ENCODE measurements around the gene MED22.
"Not testable (repeated sequence)": the region's sequence is repeated elsewhere in the genome, so short reads cannot be mapped to it uniquely, and the experiment has no call there.

The MED22 gene

DNA sequence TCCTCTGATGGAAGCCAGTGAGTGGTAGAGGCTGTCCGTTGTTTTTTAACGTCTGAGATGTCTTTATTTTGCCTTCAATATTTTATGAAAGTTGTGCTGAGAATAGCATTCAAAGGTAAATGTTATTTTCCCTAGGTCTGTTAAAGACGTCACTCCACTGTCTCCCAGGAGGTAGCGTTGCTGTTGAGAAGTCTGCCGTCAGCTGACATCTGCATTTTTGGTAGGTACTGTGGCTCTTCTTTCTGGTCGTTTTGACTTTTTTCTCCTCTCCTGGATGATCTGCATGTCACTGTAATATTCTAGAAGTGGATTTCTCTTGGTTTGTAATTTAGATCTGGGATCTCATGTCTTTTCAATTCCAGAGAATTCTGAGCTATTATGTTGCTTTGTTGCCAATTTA is 38.3 kb downstream of the MED22 start:
- no peaks in the 10 kb centered on the region for H3K4me1 ChIP-seq (ENCODE audit: control insufficient read depth in 2 of 2, insufficient read depth in 2 of 2, low read length in 2 of 2)
- H3K27ac ChIP-seq (ENCODE audit: low read depth in 2 of 2, low read length in 2 of 2) = no peak overlapping the region
- H3K36me3 ChIP-seq (ENCODE audit: control insufficient read depth in 2 of 2, insufficient read depth in 2 of 2, low read length in 2 of 2) = no peaks in the 10 kb centered on the region
- H3K9me3 ChIP-seq (ENCODE audit: control insufficient read depth in 2 of 2, low read length in 2 of 2) = no peaks in the 10 kb centered on the region
- H3K4me3 ChIP-seq (ENCODE audit: low read length in 2 of 2) = no peak overlapping the region
- no peaks in the 10 kb centered on the region for H3K27me3 ChIP-seq (ENCODE audit: control insufficient read depth in 2 of 2, insufficient read depth in 2 of 2, low read length in 2 of 2)
- H3K9ac ChIP-seq (ENCODE audit: low read depth in 1 of 2, low read length in 2 of 2) = no peak overlapping the region

- no peaks in the 10 kb centered on the region for H3K4me1 ChIP-seq (ENCODE audit: control insufficient read depth in 2 of 2, insufficient read depth in 2 of 2, low read length in 2 of 2)
- H3K36me3 ChIP-seq (ENCODE audit: control insufficient read depth in 2 of 2, insufficient read depth in 2 of 2, low read length in 2 of 2) = no peaks in the 10 kb centered on the region
- H3K27ac ChIP-seq (ENCODE audit: low read depth in 2 of 2, low read length in 2 of 2) = no peak overlapping the region
- no peaks in the 10 kb centered on the region for H3K27me3 ChIP-seq (ENCODE audit: control insufficient read depth in 2 of 2, insufficient read depth in 2 of 2, low read length in 2 of 2)
- no peak overlapping the region for H3K9ac ChIP-seq (ENCODE audit: low read depth in 1 of 2, low read length in 2 of 2)
- no peaks in the 10 kb centered on the region for H3K9me3 ChIP-seq (ENCODE audit: control insufficient read depth in 2 of 2, low read length in 2 of 2)
- no peak overlapping the region for H3K4me3 ChIP-seq (ENCODE audit: low read length in 2 of 2)
Measured at GRCh38 chr9:133307301-133307700, 40.6 kb downstream of the MED22 start.

- Histone ChIP-seq H3K27me3 (ENCODE audit: control insufficient read depth in 2 of 2, insufficient read depth in 2 of 2, low read length in 2 of 2) (no peaks in the 10 kb centered on the region), H3K4me3 (ENCODE audit: low read length in 2 of 2) (no peak overlapping the region), H3K4me1 (ENCODE audit: control insufficient read depth in 2 of 2, insufficient read depth in 2 of 2, low read length in 2 of 2) (no peaks in the 10 kb centered on the region), H3K9me3 (ENCODE audit: control insufficient read depth in 2 of 2, low read length in 2 of 2) (no peaks in the 10 kb centered on the region), H3K9ac (ENCODE audit: low read depth in 1 of 2, low read length in 2 of 2) (no peak overlapping the region), H3K27ac (ENCODE audit: low read depth in 2 of 2, low read length in 2 of 2) (no peak overlapping the region), H3K36me3 (ENCODE audit: control insufficient read depth in 2 of 2, insufficient read depth in 2 of 2, low read length in 2 of 2) (no peaks in the 10 kb centered on the region)
Measured at GRCh38 chr9:133306242-133307204, 41.4 kb downstream of the MED22 start.

- no peaks in the 10 kb centered on the region for H3K27me3 ChIP-seq (ENCODE audit: control insufficient read depth in 2 of 2, insufficient read depth in 2 of 2, low read length in 2 of 2)
- no peaks in the 10 kb centered on the region for H3K9me3 ChIP-seq (ENCODE audit: control insufficient read depth in 2 of 2, low read length in 2 of 2)
- H3K36me3 ChIP-seq (ENCODE audit: control insufficient read depth in 2 of 2, insufficient read depth in 2 of 2, low read length in 2 of 2) = no peaks in the 10 kb centered on the region
- H3K4me1 ChIP-seq (ENCODE audit: control insufficient read depth in 2 of 2, insufficient read depth in 2 of 2, low read length in 2 of 2) = no peaks in the 10 kb centered on the region
- no peak overlapping the region for H3K9ac ChIP-seq (ENCODE audit: low read depth in 1 of 2, low read length in 2 of 2)
- no peak overlapping the region for H3K4me3 ChIP-seq (ENCODE audit: low read length in 2 of 2)
- H3K27ac ChIP-seq (ENCODE audit: low read depth in 2 of 2, low read length in 2 of 2) = no peak overlapping the region
Measured at GRCh38 chr9:133305731-133306130, 42.2 kb downstream of the MED22 start.

DNA sequence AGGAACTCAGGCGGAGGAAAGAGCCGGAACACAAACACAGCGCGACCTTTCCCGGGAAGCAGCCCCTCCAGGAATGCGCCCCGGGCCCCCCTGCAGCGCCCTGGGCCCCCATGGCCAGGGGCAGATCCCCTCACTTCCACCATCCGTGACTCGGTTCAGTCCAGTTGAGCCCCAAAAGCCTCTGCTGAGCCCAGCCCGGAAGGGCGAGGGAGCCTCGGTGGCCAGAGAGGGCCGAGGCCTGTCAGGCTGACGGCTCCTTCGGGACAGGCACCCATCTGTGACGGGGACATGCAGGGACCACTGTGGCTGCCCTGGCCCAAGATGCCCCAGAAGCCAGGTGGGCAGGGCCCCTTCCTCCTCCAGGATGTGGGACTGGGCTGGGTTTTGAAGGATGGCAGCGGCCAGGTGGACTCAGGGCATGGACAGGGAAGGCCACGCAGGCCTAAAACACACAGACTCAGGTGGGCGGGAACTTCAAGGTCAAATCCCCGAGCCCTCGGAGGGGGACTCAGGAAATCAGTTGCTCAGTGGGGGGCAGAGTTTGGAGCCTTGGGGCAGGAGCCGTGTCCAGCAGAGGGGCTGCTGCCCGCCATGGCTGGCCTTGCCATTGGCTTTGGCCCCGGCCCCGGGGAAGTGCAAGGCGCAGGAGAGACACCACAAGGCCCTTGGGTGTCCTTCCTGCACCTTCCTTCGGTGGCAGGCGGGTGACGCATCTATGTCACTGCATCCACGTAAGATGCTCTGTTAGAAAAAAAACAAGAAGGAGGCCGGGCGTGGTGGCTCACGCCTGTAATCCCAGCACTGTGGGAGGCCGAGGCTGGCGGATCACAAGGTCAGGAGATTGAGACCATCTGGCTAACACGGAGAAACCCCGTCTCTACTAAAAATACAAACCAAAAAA is 43.2 kb downstream of the MED22 start:
- Histone ChIP-seq H3K36me3 (ENCODE audit: control insufficient read depth in 2 of 2, insufficient read depth in 2 of 2, low read length in 2 of 2) (no peaks in the 10 kb centered on the region), H3K9ac (ENCODE audit: low read depth in 1 of 2, low read length in 2 of 2) (no peak overlapping the region), H3K4me1 (ENCODE audit: control insufficient read depth in 2 of 2, insufficient read depth in 2 of 2, low read length in 2 of 2) (no peaks in the 10 kb centered on the region), H3K27ac (ENCODE audit: low read depth in 2 of 2, low read length in 2 of 2) (no peak overlapping the region), H3K27me3 (ENCODE audit: control insufficient read depth in 2 of 2, insufficient read depth in 2 of 2, low read length in 2 of 2) (no peaks in the 10 kb centered on the region), H3K9me3 (ENCODE audit: control insufficient read depth in 2 of 2, low read length in 2 of 2) (no peaks in the 10 kb centered on the region), H3K4me3 (ENCODE audit: low read length in 2 of 2) (no peak overlapping the region)

DNA sequence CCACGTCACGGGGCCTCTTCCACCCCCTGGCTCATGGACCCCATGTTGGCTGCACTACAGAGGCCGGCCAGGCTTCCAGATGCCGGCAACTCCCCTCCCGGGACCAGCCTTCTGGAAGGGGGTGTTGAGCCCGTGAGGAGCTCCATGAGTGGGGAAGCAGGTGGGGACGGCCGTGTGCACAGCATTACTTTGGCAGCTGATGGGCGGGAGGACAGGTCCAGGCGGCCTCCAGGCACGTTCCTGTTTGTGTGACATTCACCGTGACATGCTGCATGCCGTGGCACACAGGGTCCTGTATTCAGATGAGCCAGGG is 43.8 kb downstream of the MED22 start:
- H3K9ac ChIP-seq (ENCODE audit: low read depth in 1 of 2, low read length in 2 of 2) = no peak overlapping the region
- no peaks in the 10 kb centered on the region for H3K27me3 ChIP-seq (ENCODE audit: control insufficient read depth in 2 of 2, insufficient read depth in 2 of 2, low read length in 2 of 2)
- H3K27ac ChIP-seq (ENCODE audit: low read depth in 2 of 2, low read length in 2 of 2) = no peak overlapping the region

DNA sequence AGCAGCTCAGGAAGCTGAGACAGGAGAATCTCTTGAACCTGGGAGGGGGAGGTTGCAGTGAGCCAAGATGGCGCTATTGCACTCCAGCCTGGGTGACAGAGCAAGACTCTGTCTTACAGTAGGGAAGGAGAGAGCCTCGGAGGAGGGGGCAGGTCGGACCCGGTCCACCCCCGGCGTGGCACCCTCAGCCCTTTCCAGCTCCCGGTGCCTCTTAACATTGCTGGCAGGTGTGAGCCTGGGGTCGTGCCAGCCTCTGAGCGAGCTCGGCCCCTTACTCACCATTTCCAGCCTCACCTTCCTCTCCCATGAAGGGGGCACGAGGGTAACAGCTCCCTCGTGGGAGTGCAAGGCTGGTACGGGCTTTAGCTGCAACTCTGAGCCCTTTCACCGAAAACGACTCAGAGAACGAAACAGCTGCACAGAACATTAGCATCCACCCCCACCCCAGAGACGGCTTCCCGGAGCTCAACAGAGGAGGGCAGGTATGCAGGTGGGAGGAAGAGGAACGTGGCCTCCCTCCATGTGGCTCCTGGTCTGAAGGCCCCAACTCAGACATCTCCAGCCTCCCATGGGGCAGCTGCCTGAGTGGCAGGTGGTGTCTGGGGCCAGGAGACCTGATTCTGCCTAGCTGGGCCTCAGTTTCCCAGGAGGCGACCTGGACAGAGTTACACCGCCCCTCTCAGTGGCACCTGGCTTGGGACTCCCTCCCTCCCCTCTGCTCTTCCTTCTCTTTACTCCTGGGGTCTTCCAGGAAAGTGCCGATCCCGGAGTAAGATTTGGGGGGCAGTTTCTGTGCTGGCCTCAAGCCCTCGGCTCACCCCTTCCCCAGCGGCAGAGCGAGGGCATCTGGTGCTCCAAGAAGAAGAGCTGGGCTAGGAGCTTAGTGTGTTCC is 44.4 kb downstream of the MED22 start:
- no peaks in the 10 kb centered on the region for H3K36me3 ChIP-seq (ENCODE audit: control insufficient read depth in 2 of 2, insufficient read depth in 2 of 2, low read length in 2 of 2)
- no peak overlapping the region for H3K4me3 ChIP-seq (ENCODE audit: low read length in 2 of 2)
- no peaks in the 10 kb centered on the region for H3K9me3 ChIP-seq (ENCODE audit: control insufficient read depth in 2 of 2, low read length in 2 of 2)
- no peaks in the 10 kb centered on the region for H3K27me3 ChIP-seq (ENCODE audit: control insufficient read depth in 2 of 2, insufficient read depth in 2 of 2, low read length in 2 of 2)
- H3K9ac ChIP-seq (ENCODE audit: low read depth in 1 of 2, low read length in 2 of 2) = no peak overlapping the region
- H3K27ac ChIP-seq (ENCODE audit: low read depth in 2 of 2, low read length in 2 of 2) = no peak overlapping the region
- H3K4me1 ChIP-seq (ENCODE audit: control insufficient read depth in 2 of 2, insufficient read depth in 2 of 2, low read length in 2 of 2) = no peaks in the 10 kb centered on the region

More for the DNA sequence above, 43.8 kb downstream of the MED22 start:
- Histone ChIP-seq H3K36me3 (ENCODE audit: control insufficient read depth in 2 of 2, insufficient read depth in 2 of 2, low read length in 2 of 2) (no peaks in the 10 kb centered on the region), H3K4me3 (ENCODE audit: low read length in 2 of 2) (no peak overlapping the region), H3K9me3 (ENCODE audit: control insufficient read depth in 2 of 2, low read length in 2 of 2) (no peaks in the 10 kb centered on the region), H3K4me1 (ENCODE audit: control insufficient read depth in 2 of 2, insufficient read depth in 2 of 2, low read length in 2 of 2) (no peaks in the 10 kb centered on the region)

GRCh38 chr9:133301253-133302230 is 46.4 kb downstream of the MED22 start:
- H3K9me3 ChIP-seq (ENCODE audit: control insufficient read depth in 2 of 2, low read length in 2 of 2) = no peaks in the 10 kb centered on the region
- no peaks in the 10 kb centered on the region for H3K4me1 ChIP-seq (ENCODE audit: control insufficient read depth in 2 of 2, insufficient read depth in 2 of 2, low read length in 2 of 2)
- no peaks in the 10 kb centered on the region for H3K27me3 ChIP-seq (ENCODE audit: control insufficient read depth in 2 of 2, insufficient read depth in 2 of 2, low read length in 2 of 2)
- no peaks in the 10 kb centered on the region for H3K36me3 ChIP-seq (ENCODE audit: control insufficient read depth in 2 of 2, insufficient read depth in 2 of 2, low read length in 2 of 2)
- no peak overlapping the region for H3K9ac ChIP-seq (ENCODE audit: low read depth in 1 of 2, low read length in 2 of 2)
- no peak overlapping the region for H3K4me3 ChIP-seq (ENCODE audit: low read length in 2 of 2)
- H3K27ac ChIP-seq (ENCODE audit: low read depth in 2 of 2, low read length in 2 of 2) = no peak overlapping the region

GRCh38 chr9:133299996-133300395 is 47.9 kb downstream of the MED22 start:
- not testable (repeated sequence) for H3K27me3 ChIP-seq (ENCODE audit: control insufficient read depth in 2 of 2, insufficient read depth in 2 of 2, low read length in 2 of 2); H3K27ac ChIP-seq (ENCODE audit: low read depth in 2 of 2, low read length in 2 of 2); H3K9me3 ChIP-seq (ENCODE audit: control insufficient read depth in 2 of 2, low read length in 2 of 2); H3K4me1 ChIP-seq (ENCODE audit: control insufficient read depth in 2 of 2, insufficient read depth in 2 of 2, low read length in 2 of 2); H3K9ac ChIP-seq (ENCODE audit: low read depth in 1 of 2, low read length in 2 of 2); H3K36me3 ChIP-seq (ENCODE audit: control insufficient read depth in 2 of 2, insufficient read depth in 2 of 2, low read length in 2 of 2); H3K4me3 ChIP-seq (ENCODE audit: low read length in 2 of 2)
